Stimulated activated effector memory CD8-positive, alpha-beta T cell treated with anti-CD3 and anti-CD28 coated beads, Interleukin-12 subunit alpha, Interleukin-12 subunit beta, amount 100 ng/mL, for 72 hours (primary cell): Measurements from ENCODE around the gene MAFB.
A peak's percentile ranks its signal among the peaks of the same experiment; 100 is the strongest.

Experiments
- ATAC-seq: fragments of 150-1000 bp; cut with Tn5 transposase; 2 replicates; pipeline ENCODE4 v1.10.0; 2021
- DNase-seq, 2 donors: peaks; one replicate each; pipeline ENCODE4 v3.0.0; 2021 to 2022; ENCODE audit warnings: low spot score in 2 of 2
- H3K27ac Mint-ChIP-seq: one replicate; pipeline ENCODE4 v1.8.0; 2022; ENCODE audit warnings: mild to moderate bottlenecking, mixed read lengths
- H3K36me3 Mint-ChIP-seq: one replicate; pipeline ENCODE4 v1.8.0; 2022; ENCODE audit warnings: mild to moderate bottlenecking, mixed read lengths
- H3K4me1 Mint-ChIP-seq: one replicate; pipeline ENCODE4 v1.8.0; 2022; ENCODE audit warnings: mixed read lengths
- H3K4me3 Mint-ChIP-seq: one replicate; pipeline ENCODE4 v1.8.0; 2022; ENCODE audit warnings: mild to moderate bottlenecking, mixed read lengths
- H3K9me3 Mint-ChIP-seq: one replicate; pipeline ENCODE4 v1.8.0; 2022; ENCODE audit warnings: mixed read lengths

Gene MAFB

DNA sequence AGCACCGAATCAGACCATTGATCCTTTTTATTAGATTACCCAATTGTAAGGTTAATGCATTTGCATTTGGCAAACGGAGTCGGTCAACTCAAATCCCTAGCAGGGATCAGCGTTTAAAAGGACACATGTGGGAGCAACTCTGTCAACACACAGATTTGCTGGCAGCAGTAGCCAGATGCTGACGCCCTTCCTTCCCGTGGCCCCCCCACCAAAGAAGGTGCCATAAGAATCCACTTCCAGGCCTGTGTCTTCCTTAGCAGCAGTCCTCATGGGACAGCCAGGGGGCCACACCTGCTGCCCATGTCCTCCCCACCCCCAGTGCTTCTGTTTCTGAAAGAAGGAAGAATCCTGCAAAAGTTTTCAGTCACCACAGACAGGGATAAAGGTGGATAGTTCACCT, 24.5 kb upstream of the MAFB start:
- no peaks in the 10 kb centered on the region for H3K9me3 Mint-ChIP-seq
- ATAC-seq (no peak), DNase-seq (no peak)
- no peak overlapping the region for H3K4me3 Mint-ChIP-seq
- no peaks in the 10 kb centered on the region for H3K36me3 Mint-ChIP-seq
- no peaks in the 10 kb centered on the region for H3K4me1 Mint-ChIP-seq
- H3K27ac Mint-ChIP-seq: no peak overlapping the region

DNA sequence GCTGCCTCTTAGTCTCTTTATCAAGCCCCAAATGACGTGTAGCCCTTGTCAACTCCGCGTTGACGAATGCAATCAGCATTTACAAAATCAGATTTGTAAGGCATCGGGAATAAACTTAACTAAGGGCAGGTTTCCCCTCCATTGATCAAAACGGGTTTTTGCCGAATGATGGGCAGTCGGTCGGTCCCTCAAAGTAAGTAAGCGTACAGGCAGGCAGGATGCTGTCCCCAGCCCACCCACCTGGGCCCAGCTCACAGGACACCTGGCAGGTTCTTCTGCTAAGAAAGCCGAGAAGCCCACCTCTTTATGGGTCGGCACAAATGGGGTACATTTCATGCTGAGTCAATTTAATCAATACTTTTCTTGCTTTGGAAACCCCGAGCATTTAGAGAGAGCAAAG, 22.0 kb upstream of the MAFB start:
- H3K4me1 Mint-ChIP-seq: no peaks in the 10 kb centered on the region
- no peak overlapping the region for H3K27ac Mint-ChIP-seq
- ATAC-seq (no peak), DNase-seq (no peak)
- H3K9me3 Mint-ChIP-seq: no peaks in the 10 kb centered on the region
- H3K4me3 Mint-ChIP-seq: no peak overlapping the region
- no peaks in the 10 kb centered on the region for H3K36me3 Mint-ChIP-seq

- H3K27ac Mint-ChIP-seq: no peak overlapping the region
- H3K4me3 Mint-ChIP-seq: no peak overlapping the region
- no peak for DNase-seq
- H3K4me1 Mint-ChIP-seq: no peaks in the 10 kb centered on the region
- no peaks in the 10 kb centered on the region for H3K36me3 Mint-ChIP-seq
- H3K9me3 Mint-ChIP-seq: no peaks in the 10 kb centered on the region
- no peak for ATAC-seq
These were observed 21.6 kb upstream of the MAFB start for GRCh38 chr20:40710603-40711002.

GRCh38 chr20:40706977-40707582, 18.0 kb upstream of the MAFB start:
- Mint-ChIP-seq H3K4me1 (no peaks in the 10 kb centered on the region), H3K36me3 (no peaks in the 10 kb centered on the region), H3K4me3 (no peak overlapping the region), H3K9me3 (no peaks in the 10 kb centered on the region), H3K27ac (no peak overlapping the region)
- DNase-seq (no peak), ATAC-seq (peak; percentile 39)

DNA sequence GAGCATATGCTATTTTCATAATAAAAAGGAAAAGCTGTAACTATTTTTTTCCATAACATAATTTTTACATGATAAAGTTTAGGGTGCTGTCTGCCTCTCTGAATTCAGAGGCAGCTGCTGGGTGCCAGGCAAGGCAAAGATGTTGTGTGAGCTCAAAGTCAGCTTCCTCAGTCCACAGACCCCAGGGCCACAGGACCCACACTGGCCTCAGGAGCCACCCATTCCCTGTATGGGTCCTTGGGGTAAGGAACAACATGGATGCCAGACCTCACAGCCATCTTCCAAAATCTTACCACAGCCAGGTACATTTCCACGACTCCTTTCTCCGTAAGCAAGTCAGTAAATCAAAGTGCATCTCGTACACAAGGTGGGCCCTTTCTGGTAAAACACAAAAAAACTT, 16.4 kb upstream of the MAFB start:
- Mint-ChIP-seq H3K4me3 (no peak overlapping the region), H3K9me3 (no peaks in the 10 kb centered on the region), H3K27ac (no peak overlapping the region), H3K4me1 (no peaks in the 10 kb centered on the region), H3K36me3 (no peaks in the 10 kb centered on the region)
- no peak for ATAC-seq
- DNase-seq: no peak

DNA sequence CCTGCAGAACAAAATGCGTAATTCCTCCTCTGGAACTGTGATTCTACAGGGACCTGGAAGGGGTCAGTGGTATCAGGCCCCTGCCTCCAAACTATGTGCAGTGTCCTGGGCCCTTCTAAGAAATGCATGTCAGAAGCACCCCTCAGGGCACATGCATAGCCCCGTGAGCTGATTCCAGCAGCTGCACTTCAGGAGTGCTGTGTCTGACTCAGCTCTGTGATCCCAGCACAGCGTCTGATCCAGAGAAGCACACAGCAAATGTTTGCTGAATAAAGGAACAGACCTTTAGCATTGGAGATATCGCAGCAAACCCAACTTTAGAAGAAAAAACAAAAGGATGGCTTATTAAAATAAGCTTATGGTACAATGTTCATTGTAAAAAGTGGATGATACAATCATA, 15.8 kb upstream of the MAFB start:
- DNase-seq: no peak

DNA sequence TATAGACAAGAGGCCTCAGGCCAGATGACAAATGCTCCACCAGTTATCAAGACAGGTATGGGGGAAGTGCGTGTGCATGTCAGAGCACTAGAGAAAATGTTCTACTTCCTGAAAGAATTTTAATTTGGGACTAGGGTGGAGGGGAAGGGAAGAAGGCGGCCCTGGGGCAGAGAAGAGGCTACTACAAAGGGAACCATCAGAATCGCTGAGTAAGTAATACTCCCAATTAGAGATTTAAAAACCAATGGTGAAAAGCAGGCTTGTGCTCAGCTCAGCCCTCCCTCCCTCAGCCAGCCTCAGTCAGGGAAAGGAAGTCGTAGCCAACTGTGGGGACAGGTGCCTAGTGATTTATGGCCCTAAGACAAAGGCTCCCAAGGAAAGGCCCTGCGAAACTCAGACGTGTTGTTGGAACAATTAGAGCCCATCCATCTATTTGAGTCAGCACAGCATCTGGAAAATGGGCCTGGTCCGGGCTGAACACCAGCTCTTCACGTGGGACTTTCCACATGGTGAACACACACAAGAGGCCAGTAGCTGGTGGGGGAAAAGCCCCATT, 15.0 kb upstream of the MAFB start:
- no peak overlapping the region for H3K27ac Mint-ChIP-seq
- H3K4me3 Mint-ChIP-seq: no peak overlapping the region
- no peaks in the 10 kb centered on the region for H3K36me3 Mint-ChIP-seq
- H3K4me1 Mint-ChIP-seq: no peaks in the 10 kb centered on the region
- H3K9me3 Mint-ChIP-seq: no peaks in the 10 kb centered on the region
- DNase-seq: no peak
- ATAC-seq: no peak

More for the DNA sequence above, 15.8 kb upstream of the MAFB start:
- H3K4me3 Mint-ChIP-seq: no peak overlapping the region
- H3K27ac Mint-ChIP-seq: no peak overlapping the region
- H3K36me3 Mint-ChIP-seq: no peaks in the 10 kb centered on the region
- no peaks in the 10 kb centered on the region for H3K9me3 Mint-ChIP-seq
- no peak for ATAC-seq
- H3K4me1 Mint-ChIP-seq: no peaks in the 10 kb centered on the region

DNA sequence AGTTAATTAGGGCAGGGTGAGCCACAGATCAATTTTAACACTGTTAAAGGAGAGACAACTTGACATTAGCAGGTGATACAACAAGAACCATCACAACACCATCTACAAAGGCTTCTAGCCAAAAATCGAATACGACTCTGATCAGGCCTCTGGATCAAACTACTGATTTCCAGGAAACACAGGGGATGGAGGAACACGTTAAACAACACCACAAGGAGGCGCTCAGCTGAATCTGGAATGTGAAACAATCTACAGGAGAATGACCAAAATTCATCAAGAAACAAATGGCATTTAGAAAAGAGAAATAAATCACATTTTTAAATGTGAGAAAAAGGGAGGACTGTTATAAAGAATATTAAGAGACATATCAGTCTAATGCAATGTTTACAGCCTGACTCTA, 13.5 kb upstream of the MAFB start:
- H3K9me3 Mint-ChIP-seq: no peaks in the 10 kb centered on the region
- no peak overlapping the region for H3K4me3 Mint-ChIP-seq
- no peak overlapping the region for H3K27ac Mint-ChIP-seq
- ATAC-seq (no peak), DNase-seq (no peak)
- no peaks in the 10 kb centered on the region for H3K4me1 Mint-ChIP-seq
- no peaks in the 10 kb centered on the region for H3K36me3 Mint-ChIP-seq

GRCh38 chr20:40698744-40699143, 9.7 kb upstream of the MAFB start:
- Mint-ChIP-seq H3K36me3 (no peaks in the 10 kb centered on the region), H3K4me3 (no peak overlapping the region), H3K4me1 (no peaks in the 10 kb centered on the region), H3K27ac (no peak overlapping the region), H3K9me3 (no peaks in the 10 kb centered on the region)
- no peak for ATAC-seq
- DNase-seq: no peak

GRCh38 chr20:40698281-40698680, 9.2 kb upstream of the MAFB start:
- Mint-ChIP-seq H3K4me3 (no peak overlapping the region), H3K4me1 (no peaks in the 10 kb centered on the region), H3K36me3 (no peaks in the 10 kb centered on the region), H3K9me3 (no peaks in the 10 kb centered on the region), H3K27ac (no peak overlapping the region)
- ATAC-seq (no peak), DNase-seq (no peak)

GRCh38 chr20:40697541-40697940, 8.5 kb upstream of the MAFB start:
- H3K27ac Mint-ChIP-seq: no peak overlapping the region
- H3K36me3 Mint-ChIP-seq: no peaks in the 10 kb centered on the region
- H3K4me3 Mint-ChIP-seq: no peak overlapping the region
- no peak for ATAC-seq
- peaks cover 3% of the 10 kb centered on the region for H3K4me1 Mint-ChIP-seq
- no peaks in the 10 kb centered on the region for H3K9me3 Mint-ChIP-seq
- DNase-seq: no peak

DNA sequence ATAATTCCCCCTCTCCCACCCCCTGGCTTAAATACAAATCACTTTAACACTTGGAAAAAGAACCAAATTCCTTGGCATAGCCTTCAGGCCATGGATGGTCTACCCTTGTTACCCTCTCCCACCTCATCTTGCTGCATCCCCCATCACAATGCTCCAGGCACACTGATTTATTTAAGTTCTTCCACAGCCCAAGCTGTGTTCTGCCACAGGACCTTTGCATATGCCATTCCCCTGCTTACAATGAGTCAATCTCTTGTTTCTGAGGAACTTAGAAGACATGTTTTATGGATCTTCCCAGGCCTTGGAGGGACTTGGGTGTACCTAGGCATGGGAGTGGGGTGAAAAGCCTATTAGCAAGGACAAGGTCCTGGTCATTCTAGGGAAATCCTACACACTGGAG, 6.2 kb upstream of the MAFB start:
- Mint-ChIP-seq H3K4me3 (no peak overlapping the region), H3K36me3 (no peaks in the 10 kb centered on the region), H3K9me3 (no peaks in the 10 kb centered on the region), H3K27ac (no peak overlapping the region), H3K4me1 (peaks cover 12% of the 10 kb centered on the region)
- ATAC-seq (no peak), DNase-seq (no peak)

DNA sequence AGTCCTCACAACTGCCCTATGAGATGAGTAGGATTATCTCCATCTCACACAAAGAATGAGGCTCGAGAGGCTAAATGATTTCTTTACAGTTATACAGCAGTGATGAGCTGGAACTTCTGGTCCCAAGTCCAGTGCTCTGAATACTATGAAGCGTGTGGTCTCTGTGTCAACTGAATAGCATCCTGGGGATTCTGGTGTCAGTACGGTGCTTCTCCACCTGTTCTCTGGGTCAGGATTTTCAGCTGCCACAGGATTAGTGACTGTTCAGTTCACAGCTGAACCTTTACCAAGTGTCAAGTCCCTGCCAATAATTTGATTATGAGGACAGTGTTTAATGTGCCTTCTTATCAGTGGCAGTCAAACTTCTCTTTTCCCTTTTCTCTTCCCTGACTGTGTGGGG, 5.2 kb upstream of the MAFB start:
- no peak for ATAC-seq
- no peak overlapping the region for H3K4me3 Mint-ChIP-seq
- no peaks in the 10 kb centered on the region for H3K9me3 Mint-ChIP-seq
- no peaks in the 10 kb centered on the region for H3K36me3 Mint-ChIP-seq
- no peak for DNase-seq
- peaks cover 19% of the 10 kb centered on the region for H3K4me1 Mint-ChIP-seq
- H3K27ac Mint-ChIP-seq: no peak overlapping the region

DNA sequence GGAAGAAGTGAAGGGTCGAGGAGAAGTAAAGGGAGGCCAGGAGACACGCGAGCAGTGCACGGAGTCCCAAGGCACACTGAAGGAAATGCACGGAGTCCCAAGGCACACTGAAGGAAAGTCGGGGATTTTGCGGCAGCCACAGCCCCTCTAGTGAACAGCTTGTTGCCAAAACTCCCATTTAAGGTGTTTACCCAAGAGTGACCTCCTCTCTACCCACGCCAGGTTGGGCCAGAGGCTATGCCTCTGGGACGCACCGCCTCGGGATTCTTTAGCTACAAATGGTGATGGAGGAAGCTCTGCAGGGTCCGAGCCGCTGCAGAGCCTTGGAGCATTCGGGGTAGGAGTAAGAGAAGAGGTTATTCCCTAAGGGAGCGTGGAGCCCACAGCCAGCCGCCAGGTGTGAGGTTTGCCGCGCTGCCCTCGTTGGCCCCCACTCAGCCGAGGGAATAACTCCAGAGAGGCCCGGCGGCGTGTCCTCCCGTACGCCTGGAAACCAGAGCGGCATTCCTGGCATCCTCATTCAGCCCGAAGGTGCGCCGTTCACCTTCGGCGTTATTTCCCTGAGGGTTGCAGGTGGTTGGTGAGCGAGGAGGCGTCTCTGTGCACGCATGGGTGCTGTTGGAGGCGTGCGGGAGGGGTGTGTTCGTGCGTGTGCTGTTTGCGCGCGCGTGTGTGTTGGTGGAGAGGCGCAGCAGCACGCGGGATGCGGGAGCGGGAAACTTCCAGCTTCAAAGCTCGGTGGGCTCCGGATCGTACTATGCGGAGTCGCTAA, 3.4 kb upstream of the MAFB start:
- no peaks in the 10 kb centered on the region for H3K36me3 Mint-ChIP-seq

GRCh38 chr20:40691566-40692239, 2.7 kb upstream of the MAFB start:
- DNase-seq (no peak), ATAC-seq (no peak)
- Mint-ChIP-seq H3K27ac (no peak overlapping the region), H3K9me3 (no peaks in the 10 kb centered on the region), H3K4me1 (peaks cover 25% of the 10 kb centered on the region), H3K4me3 (no peak overlapping the region), H3K36me3 (no peaks in the 10 kb centered on the region)

More for the DNA sequence above, 3.4 kb upstream of the MAFB start:
- ATAC-seq (no peak), DNase-seq (no peak)
- Mint-ChIP-seq H3K9me3 (no peaks in the 10 kb centered on the region), H3K4me3 (no peak overlapping the region), H3K4me1 (peaks cover 20% of the 10 kb centered on the region), H3K27ac (no peak overlapping the region)
